NCI-H524 treated with DMSO at 0.1 percent for 48 hours (cell line): ENCODE results near the gene CPVL.
A peak's percentile ranks its signal among the peaks of the same experiment; 100 is the strongest.

Experiments
- DNase-seq: peaks from one replicate; lab custom pipeline; 2025; lab: John Stamatoyannopoulos, UW

The CPVL gene

DNA sequence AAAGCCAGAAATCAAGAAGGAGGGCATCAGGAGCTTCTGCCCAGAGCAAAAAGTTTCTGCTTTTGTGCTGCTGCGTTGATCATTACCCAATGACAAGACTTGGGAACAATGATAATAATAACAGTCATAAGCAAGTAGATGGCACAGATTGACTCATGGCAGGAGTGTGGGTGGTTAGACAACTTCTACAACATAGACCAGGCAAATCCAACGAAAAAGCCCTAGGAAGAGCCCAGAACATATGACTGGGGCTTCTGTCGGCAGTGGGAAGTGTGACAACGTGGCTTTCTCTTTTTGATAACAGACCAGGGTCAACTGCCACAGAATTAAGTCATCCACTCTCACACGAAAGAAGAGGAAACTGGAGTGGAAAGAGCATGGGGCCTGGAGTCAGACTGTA, 102.8 kb downstream of the CPVL start:
- no peak for DNase-seq

GRCh38 chr7:29042824-29043231, 103.5 kb downstream of the CPVL start:
- DNase-seq = no peak

DNA sequence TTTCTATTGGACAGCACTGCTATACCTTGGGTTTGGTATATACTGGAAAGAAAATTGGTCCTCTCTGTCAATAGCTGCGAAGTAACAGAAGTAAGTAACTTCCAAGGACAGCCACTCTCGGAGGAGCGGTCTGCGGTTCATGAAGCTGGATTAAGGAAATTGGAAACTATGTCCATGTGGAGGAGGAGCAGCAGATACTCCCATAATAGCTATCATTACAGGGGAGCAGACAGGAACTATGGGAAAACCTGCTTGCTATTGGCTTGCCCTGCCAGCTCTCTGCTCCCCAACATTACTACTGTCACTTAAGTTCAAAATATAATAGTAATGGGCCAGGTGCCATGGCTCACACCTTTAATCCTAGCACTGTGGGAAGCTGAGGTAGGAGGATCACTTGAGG, 104.3 kb downstream of the CPVL start:
- DNase-seq = no peak

- DNase-seq = no peak
Measured at GRCh38 chr7:29040579-29040925, 105.8 kb downstream of the CPVL start.

DNA sequence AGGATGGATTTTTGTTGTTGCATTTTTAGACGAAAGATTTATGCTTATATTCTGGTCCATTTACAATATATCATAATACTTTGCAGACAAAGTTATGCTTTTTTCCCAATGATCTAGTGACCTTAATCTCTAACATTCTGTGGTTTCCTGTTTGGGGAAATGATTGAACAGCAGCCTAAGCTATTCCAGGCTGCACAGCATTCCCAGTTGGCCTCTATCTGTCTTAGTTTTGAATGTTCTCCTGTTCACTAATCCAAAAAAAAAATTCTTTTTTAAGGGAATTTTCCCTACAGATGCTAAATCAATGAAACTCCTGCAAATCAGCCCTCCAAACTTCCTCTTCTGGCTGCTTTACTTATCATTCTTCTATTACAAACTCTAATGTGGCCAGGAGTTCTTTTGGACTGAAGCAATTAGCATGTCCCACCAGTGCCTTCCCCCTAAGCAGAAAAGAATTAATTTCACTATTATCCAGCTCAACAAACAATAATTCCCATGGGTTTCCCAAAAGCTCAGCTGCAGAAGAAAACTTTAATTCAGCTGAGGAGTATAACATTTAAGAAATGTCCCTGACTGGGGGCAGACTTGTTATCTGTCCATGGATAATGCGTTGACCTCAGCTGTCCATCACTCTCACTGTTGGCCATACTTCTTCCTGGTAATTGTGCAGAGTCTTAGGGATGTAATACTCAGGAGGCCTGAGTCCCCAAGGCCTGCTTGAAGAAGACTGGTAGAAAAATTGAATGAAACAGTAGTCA, 106.3 kb downstream of the CPVL start:
- no peak for DNase-seq

DNA sequence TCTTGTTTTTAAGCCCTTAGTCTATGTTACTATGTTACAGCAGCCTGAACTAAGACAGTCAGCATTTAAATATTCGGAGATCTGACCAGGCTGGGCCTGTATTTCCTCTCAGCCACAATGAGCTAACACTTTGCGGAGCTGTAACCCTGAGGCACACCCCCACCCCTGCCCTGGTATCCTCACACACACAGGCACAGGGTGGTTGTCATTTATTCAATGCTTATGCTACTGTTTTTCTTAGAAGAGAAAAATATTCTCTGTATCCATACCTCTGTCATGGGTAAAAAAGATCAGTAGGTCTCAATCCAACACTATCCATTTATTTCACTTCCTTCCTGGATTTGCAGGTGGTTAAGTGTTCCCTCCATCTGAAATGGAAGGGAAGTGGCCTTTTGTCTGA, 107.9 kb downstream of the CPVL start:
- no peak for DNase-seq

GRCh38 chr7:29035044-29035740, 111.1 kb downstream of the CPVL start:
- no peak for DNase-seq

DNA sequence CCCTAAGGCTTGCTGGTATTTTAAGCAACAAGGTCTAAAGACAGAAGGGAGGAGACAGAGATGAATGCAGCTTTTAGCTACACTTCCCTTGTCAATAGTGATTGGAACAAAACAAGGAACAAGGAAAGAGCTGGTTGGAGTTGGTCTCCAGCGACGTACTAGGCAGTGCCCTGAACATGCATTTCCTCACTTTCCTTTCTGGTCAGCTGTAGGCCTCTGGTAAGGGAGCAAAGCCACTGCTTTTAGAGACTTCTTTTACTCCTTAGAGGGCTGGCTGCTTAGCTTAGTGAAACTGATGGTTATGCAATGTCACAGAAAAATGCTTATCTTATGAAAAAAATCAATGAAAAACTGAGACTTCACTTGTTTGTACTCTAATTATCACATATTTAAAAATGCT, 112.8 kb downstream of the CPVL start:
- DNase-seq = no peak

GRCh38 chr7:29032146-29032545, 114.2 kb downstream of the CPVL start:
- DNase-seq = no peak

- DNase-seq = no peak
Measured at GRCh38 chr7:29030781-29031275, 115.5 kb downstream of the CPVL start.

DNA sequence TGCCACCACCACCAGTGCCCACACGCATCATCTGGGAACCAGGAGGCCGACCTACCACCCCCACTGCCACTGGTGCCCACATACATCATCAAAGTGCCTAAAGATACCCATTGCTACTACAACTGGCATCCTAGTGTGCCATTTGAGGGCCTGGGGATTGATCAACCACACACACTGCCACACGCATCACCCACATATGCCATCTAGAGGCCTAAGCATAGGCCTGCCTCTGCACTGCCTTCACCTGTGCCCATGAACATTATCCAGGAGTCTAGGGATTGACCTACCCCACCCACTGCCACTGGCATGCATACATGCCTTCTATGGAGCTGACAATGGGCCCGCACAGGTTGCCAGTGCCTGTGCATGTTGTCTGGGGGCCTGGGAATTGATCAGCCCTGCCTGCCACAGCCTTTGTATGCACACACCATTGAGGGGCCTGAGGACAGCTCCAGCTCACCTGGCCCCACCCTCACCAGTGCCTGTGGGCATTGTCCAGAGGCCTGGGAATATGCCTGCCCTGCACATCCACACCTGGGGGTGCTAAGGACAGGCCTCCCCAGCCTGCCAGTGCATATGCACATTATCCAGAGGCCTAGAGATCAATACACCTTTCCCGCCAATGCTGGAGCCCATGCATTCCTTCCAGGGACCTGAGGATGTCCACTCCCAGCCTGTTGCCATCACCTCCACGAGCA, 123.9 kb downstream of the CPVL start:
- DNase-seq = no peak

GRCh38 chr7:29019896-29020295, 126.4 kb downstream of the CPVL start:
- peak; percentile 20 for DNase-seq

GRCh38 chr7:29019387-29019786, 127.0 kb downstream of the CPVL start:
- DNase-seq = no peak

GRCh38 chr7:29017713-29018112, 128.6 kb downstream of the CPVL start:
- no peak for DNase-seq

DNA sequence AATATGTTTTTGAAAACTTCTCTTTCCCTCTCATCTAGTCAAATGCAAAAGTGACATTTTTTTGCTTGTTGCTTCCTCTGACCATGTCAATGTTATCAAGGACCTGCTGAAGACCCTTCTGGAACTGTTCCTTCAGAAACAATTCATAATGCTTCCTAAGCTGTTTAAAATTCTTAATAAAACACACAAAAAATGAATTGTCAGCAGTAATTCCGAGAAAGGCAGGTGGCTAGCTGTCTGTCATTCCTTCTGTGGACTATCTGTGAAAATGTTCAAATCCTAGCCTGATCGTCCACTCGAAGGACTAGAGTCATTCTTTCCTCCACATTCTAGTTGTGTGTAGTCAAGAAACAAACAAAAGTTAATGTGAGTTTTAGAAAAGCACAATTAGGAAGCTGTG, 131.6 kb downstream of the CPVL start:
- no peak for DNase-seq

DNA sequence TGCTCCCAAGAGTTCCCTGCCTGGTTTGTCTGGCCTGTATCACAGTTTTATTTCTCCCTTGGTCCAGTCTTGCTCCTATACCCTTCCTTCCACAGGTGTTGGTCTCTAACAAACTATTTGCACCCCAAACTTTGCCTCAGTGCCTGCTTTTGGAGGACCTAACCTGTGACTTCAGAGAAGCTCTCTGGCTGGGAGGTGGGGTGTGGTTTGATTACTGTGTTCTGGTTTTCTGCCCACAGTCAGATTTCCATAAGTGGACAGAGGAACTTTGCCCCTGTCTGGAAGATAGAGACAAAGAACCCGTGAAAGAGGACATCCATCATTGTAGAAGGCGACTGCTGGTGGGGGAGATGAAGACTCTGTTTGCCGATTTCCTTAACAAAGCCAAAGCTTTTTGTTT, 132.4 kb downstream of the CPVL start:
- no peak for DNase-seq

DNA sequence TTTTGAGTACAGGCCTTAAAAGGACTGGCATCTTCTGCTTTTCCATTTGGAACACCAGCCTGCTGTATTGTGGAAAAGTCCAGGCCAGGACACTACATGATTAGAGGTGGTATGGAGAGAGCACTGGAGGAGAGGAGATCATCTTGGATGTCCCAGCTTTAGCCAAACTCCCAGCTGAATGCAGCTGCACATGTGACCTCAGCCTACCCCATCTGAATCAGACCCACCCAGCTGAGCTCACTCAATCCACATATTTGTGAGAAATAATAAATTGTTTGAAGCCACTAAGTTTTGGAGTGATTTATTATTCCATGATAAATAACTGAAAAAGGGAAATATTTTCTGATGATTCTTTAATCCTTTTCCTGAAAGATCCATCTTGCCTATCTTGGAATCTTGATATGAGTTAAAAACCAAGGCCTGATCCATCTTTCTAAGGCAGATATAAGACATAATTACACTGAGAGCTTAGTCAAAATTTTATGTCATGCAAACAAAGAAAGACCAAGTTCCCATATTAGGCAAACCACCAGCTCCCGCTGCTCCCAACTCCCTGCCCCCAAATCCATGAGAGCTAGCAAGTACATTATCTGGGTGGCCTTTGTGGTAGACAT, 133.1 kb downstream of the CPVL start:
- no peak for DNase-seq

DNA sequence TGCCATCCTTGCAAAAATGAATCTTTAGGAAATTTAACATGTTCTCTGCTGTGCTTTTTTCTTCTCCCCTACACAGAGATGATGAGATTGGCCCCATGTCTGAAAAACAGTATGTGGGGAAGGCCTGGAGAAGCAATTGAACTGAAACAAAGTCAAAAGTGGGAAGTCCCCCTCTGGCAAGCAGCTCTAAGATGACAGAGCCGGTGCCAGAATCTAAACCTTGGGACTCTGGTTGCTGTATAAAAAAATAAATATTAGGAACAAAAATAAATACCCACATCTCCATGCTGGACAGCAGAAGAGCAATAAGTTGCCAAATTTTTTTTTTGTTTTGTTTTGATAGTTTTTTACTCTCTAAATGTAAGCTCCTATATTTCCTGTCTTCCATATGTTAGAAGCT, 136.4 kb downstream of the CPVL start:
- DNase-seq = no peak

DNA sequence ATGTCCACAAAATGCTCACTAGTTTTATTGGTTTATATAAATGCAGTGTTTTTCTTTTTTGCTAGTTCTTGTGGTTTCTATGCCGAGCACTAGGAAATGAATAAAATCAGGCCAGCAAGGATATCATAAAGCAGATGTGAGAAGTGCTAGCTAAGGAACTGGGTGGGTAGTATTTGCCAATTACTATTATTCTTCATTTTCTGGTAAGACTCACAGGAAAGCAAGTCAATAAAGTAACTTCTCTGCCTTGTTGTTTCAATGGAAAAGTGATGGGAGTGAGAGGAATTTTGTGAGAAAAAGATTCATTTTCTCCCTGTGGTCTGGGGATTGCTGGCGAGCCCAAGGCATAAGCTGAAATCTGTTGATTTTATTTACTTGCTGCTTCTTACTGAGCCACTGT, 137.7 kb downstream of the CPVL start:
- no peak for DNase-seq

- no peak for DNase-seq
Measured at GRCh38 chr7:29007127-29007526, 139.2 kb downstream of the CPVL start.

- no peak for DNase-seq
Measured at GRCh38 chr7:29005829-29006228, 140.5 kb downstream of the CPVL start.

DNA sequence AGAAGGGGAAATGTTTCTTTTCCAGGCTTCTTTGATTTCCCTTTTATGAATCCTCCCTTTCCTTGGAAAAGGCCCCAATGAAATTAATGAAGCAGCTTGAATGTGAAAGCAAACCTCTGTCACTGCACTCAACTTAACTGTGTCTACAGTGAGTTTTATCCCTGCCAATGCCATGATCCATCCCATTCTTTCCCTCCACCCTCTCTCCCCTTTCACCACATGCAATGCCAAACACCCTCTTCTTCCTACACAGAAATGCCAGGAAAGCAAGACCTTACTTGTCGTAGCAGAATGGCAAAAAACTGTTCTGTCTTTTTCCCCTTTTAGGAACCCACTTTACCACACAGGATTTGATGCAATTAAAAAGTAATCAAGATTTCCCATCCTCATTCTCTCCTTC, 140.9 kb downstream of the CPVL start:
- no peak for DNase-seq

DNA sequence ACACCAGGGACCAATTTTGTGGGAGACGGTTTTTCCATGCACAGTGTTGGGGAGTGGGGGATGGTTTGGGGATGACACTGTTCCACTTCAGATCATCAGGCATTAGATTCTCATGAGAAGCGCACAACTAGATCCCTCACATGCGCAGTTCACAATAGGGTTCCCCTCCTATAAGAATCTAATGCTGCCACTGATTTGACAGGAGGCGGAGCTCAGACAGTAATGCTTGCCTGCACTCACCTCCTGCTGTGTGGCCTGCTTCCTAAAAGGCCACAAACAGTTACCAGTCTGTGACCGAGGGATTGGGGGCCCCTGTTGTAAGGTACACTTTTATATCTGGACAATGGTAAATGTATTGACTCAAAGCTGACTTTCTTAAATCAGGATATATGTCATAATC, 142.6 kb downstream of the CPVL start:
- DNase-seq = no peak
